Endothelial cell of hepatic sinusoid (primary cell): ENCODE measurements around the gene RERE.
"Not testable (repeated sequence)": the region's sequence is repeated elsewhere in the genome, so short reads cannot be mapped to it uniquely, and the experiment has no call there.

Source experiments
- in situ Hi-C: cut with HindIII; loops from 2 replicates; pipeline ENCODE4 v1.10.0; 2017; ENCODE audit warnings: low sequenced_read_pairs

Gene RERE

DNA sequence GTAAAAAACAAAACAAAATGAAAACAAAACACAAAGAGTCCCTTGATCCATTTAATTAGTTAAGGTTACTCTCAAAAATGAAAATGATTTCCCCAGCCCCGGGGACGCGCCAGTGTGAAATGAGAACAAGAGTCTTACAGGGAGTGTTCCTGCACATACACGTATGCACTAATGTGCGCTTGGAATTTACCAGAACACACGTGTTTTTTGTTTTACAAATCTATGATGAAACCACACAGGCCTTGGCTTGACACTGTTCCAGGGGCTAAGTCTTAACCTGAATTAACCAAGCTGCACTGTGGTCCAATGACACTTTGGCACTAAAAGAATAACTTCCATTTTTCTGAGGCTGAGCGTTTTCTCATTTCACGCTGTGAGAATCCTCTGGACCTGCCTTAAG lies 435.8 kb downstream of the RERE start:
- in situ Hi-C loops = no loop called here

DNA sequence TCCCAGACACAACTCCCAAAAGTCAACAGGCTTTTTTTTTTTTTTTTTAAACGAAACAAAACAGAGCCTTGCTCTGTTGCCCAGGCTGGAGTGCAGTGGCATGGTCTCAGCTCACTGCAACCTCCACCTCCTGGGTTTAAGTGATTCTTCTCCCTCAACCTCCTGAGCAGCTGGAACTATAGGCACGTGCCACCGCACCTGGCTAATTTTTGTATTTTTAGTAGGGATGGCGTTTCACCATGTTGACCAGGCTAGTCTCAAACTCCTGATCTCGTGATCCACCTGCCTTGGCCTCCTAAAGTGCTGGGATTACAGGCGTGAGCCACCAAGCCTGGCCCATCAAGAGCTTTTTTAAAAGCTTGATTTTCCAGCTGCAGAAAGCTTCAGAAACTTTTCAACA lies 437.1 kb downstream of the RERE start:
- in situ Hi-C loops = not testable (repeated sequence)

DNA sequence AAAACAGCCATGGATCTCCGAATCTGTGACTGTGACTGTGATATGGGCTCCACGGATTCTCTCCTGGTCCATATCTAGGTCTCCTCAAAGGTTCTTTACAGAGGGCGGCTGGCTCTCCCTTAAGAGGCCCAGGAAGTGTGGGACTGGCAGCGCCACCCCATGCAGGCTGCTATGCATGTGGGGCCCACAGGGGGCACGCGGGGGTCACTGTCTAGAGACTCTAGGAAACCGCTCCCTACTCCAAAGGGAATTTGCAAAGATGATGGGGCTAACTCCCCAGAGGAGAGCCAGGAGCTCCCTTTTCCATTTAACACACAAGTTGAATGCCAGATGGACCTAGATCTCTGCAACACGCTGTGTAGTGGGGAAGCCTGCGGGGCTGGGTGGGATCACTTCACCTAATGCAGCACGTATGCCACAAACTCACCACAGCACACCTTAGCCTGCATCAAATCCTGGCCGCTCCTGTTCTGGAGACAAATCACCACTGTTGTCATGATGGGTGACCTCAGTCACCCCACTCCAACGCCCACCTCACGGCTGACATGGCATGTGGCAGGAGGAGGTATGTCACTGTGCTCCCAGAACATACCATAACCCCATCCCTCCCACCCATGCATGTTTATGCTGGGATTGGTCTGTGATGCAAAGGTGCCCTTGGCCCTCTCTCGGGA lies 437.8 kb downstream of the RERE start:
- in situ Hi-C loops = no loop called here

DNA sequence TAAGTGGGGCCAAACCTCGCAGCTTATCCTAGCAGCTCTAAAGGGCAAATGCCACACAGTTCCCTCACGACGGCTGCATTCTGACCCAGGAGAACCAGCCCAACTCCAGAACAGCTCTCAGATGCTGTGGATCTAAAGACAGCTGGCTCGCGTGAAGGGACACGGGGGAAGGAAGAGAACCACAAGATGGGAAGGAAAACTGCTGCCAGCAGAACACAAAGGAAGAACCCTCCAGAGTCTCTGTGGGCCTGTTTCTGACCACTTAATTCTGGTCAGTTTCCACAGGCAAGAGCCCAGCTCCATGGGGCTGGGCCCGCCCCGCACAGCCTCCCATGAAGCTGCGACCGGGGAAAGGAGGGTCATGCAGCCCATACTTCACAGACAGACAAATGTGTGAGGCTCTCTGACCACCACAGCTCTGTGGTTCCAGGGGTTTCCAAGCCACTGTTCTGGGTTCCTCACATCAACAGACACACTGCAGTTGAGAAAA lies 438.4 kb downstream of the RERE start:
- in situ Hi-C loops = no loop called here

DNA sequence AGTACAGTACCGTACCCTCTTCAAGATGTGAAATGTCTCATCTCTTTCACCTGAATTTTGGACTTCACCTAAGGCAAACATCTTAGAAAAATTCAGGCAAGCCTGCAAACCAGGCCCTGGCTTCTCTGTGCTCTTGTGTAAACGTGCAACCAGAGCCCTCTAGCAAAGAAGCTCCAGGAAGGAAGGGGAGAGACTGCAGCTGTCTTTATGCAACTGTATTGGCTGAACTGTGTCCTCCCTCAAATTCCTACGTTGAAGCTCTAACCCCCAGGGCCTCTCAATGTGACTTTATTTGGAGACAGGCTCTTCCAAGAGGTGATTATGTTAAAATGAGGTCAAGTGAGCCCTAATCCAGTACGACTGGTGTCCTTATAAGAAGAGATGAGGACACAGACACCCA lies 439.3 kb downstream of the RERE start:
- in situ Hi-C loops = no loop called here

DNA sequence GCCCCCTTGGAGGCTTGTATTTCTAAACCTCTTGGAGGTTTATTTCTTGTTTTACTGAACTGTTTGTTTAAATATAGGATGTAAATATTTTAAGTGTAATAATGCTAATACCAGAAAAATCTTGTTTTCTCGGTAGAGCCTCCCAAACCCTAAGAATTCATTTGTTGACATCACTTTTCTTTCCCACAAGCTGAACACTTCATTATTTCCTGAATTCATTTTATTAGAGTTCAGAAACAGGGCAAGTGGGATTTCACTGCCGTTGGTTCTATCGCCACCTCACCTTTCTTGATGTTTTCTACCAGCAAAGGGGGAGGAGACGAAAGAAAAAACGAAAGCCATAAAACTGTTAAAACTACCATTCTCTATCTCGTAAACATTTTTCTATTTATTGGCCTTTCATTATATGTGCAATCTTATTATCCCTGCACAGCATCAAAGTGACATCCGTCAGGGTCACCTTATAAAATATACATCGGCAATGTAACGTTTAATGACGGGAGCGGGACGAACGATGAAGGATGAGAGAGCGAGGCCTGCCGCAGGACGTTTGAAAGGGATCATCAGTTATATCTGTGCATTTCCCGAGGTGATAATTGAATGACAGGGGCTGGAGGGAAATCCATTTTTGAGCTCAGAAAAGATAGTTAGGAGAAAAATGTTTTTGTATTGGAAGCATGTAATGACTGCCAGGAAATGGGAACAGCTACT lies 440.0 kb downstream of the RERE start:
- in situ Hi-C loops = no loop called here

DNA sequence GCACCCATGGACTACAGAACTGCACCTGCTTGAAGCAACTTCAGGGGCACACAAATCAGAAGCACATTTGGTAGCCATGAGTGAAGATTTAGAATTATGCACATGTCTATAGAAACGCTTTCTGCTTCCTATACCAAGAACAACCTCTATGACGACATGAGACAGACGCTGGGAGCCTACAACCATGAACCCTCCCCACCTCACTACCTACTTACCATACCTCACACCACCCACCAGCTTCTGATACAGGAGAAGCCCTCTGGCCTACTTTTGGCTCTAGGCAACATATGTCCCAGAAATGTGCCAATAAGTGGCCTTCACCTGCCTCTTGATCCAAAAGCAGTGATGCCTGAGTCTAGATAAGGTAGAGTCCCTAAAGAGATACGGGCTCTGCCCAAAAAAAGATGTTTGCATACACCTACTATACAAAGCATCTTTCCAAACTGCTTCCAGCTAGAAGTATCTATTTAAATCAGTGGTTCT lies 441.0 kb downstream of the RERE start:
- in situ Hi-C loops = no loop called here

DNA sequence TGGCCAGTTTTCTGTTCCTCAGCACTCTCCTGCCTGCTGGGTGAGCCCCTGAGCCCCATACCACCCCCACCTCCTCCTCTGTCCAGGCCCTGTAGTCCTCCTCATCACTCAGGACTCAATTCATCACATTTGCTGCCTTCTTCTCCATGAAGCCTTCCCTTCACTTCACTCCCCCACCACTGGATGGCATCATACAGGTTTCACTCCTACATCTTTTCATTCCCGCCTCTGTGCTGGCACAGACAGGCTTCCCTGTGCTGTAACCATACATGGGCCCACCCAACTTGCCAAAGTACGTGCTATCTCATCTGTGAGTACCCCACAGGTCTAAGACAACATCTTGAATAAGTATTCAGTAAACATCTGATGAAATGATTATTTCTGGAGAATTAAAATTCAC lies 442.6 kb downstream of the RERE start:
- in situ Hi-C loops = no loop called here

DNA sequence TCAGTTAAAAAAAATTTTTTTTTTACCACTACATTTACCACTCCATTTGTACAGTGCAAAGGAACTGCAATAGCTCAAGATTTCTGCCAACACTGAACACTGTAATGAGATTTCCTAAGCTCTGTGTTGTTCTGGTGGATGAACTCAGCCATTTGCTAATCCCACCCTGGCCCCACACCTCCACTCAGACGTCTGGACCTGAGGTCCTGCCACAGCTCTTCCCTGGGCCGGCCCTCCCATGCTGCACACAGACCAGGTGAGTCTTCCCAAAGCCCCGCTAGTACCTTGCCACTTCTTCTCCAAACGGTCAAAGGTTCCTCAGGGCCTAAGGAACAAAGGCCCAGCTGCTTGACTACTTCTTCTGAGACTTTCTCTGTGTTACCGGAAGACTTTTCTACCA lies 443.1 kb downstream of the RERE start:
- in situ Hi-C loops = no loop called here

DNA sequence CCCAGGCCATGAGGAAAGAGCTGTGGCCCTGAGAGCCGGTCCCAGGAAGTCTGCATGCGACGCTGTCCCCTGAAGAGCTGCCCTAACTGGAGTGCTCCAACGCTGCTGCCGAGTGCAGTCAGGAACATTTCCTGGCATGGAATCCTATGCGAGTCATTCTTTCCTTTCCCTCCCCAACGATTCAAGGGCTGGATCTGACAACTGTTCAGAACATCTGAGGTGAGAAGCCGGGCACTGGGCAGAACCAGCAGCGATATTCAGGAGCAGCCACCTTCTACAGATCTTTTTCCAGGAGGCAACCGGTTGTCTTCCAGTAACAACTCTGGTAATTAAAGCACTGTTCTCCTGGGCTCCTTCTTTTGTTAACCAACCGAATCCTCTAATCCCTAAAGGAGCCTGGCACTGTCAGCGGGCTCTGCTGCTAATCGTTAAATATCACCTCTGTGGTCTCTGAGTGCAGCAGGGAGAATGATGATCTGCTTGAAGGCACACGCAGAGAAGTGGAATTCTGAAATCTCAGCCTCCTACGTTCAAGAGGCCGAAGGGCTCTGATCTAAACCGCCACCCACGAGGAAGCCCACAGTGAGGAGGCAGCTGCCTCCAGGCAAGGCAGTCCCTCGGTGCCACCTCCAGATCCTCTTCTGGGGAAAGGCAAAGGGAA lies 443.7 kb downstream of the RERE start:
- in situ Hi-C loops = no loop called here

DNA sequence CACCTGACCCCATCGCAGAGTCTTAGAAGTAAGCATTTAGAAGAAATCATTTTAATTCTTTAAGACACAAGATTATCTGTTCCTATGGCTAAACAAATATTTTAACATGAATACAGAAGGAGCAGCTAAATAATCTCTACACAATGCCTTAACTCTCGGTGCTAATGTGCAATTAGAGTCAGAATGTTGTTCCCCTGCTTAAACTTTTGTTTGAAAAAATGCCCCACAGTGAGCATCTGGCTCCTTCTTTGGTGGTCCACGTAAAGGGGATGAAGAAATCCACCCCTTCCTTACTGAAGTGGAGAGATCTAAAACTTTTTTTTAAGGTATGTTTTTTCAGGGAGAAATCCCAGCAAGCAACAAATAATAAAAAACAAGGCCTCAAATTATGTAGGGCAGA lies 444.3 kb downstream of the RERE start:
- in situ Hi-C loops = no loop called here

DNA sequence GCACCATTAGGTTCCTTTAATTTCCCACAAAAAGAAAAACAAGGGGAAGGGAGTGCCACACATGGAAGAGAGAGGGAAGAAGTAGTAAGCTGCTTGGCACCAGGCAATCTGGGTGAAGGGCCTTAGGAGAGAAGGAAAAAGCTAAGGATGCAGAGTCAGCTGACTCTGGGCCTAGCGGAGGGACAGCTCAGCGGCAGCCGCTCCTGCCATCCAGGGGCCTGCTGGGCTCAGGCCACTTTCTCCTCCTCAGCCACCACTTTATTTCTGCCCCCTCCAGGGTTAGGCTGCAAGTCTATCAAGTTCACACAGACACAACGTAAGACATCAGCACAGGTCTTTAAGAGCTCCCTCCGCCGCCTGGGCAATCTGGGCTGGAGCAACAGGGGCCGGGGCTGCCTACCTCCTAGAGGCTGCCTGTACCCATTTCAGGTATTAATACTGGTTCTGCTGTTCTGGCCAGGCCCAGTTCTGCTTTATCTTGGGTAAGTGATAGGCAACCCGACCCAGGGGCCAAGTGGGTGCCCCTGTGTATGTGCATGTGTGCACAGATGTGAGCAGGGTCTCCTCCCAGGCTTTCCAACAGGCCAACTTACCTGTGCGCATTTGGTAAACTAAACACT lies 446.0 kb downstream of the RERE start:
- in situ Hi-C loops = no loop called here

DNA sequence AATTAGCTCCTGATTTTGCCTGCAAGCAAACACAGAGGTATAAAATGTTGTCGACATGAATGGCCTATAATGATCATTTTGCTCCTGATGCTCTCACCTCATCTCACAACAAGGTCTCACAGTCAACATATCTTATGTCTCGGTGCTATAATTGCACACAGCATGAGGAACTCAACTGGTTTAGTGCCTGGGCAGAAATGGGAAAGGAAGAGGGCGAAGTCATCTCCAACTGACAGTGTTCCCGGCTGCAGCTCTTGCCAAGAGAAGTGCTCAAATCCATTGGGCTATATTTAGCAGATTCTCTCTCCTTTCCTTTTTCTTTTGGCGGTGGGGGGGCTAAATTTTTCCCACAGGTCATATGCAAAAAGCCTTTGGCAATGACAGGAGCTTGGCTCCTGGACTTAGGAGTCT lies 446.5 kb downstream of the RERE start:
- in situ Hi-C loops = no loop called here

DNA sequence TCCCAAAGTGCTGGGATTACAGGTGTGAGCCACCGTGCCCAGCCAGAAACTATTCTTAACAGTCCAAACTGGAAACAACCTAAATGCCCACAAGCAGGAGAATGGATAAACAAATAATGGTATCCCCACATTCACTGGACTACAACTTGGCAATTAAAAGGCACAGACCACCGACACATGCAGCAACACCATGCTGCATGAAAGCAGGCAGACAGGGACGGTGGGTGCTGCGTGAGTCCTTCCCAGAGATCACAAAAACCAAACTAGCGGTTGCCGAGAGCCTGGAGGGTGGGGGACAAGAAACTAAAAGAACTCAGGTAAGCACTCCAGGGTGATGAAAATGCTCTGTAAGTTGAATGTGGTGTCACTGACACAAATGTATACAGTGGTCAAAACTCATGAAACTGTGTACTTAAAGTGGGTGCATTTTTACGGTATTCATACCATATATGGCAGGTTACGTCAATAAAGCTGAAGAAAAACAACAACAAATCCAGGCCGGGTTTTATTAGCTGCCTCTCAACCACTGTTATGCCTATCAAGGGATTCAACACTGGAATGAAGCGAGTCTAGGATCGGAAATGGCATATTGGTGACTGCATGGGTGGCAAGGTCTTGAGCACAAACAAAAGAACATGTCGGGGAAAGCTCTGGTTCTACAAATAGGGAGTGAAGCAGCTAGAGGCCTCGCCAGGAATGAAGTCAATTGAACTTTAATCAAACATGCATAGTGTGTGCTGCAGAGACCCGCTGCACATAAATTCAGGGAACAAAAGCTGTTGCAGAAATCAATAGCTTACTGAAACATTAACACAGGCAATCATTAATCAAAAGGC lies 447.2 kb downstream of the RERE start:
- in situ Hi-C loops = no loop called here

DNA sequence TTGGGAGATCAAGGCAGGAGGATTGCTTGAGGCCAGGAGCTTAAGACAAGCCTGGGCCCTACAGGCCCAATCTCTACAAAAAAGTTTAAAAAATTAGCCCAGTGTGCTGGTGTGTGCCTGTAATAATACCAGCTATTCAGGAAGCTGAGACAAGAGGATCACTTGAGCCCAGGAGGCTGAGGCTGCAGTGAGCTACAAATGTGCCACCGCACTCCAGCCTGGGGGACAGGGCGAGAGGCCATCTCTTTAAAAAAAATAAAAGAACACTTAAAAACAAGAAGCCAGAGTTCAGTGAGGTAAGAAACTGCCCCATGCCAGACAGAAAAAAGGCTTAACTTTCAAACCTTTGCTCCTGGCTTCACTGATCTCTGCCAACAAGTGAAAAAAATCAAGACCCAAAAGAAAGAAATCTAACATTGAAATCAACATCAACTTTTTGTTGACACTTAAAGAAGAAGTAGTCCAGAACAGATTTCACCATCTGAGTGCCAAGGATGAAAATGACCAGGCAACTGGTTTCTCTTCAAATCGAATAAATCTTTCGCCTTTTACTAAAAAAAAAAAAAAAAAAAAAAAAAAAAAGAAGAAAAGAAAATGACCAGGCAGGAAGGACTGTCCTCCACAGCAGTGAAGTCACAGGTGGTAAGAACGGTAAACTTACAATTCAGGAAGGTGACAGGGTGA lies 448.3 kb downstream of the RERE start:
- in situ Hi-C loops = no loop called here

DNA sequence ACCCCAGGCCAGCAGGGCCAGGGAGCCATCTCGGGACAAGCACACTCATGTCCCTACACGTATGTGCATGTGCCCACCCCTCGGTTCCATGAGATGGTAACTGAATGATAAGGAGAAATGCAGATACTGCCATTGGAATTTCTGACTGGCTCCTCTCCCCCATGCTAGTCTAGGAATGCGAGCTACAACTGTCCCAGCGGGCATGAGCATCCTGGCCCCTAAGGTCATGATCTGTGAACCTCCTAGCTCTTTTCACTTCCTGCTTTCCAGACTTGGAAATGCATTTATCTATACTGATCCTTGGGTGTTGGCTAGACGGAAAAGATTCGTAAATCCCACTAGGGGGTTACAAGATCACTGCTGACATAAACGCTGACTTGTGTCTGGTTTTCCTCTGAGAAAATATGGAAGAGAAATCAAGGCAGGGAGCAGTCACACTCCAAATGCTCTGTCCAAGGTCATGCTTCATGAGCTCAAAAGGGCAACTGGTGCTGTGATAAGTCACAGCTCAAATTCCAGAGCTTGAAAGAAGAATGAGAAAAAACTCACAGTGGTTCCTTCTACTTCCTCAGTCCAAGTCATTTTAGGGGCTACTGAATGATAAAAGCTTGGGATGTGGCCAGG lies 449.8 kb downstream of the RERE start:
- in situ Hi-C loops = no loop called here

DNA sequence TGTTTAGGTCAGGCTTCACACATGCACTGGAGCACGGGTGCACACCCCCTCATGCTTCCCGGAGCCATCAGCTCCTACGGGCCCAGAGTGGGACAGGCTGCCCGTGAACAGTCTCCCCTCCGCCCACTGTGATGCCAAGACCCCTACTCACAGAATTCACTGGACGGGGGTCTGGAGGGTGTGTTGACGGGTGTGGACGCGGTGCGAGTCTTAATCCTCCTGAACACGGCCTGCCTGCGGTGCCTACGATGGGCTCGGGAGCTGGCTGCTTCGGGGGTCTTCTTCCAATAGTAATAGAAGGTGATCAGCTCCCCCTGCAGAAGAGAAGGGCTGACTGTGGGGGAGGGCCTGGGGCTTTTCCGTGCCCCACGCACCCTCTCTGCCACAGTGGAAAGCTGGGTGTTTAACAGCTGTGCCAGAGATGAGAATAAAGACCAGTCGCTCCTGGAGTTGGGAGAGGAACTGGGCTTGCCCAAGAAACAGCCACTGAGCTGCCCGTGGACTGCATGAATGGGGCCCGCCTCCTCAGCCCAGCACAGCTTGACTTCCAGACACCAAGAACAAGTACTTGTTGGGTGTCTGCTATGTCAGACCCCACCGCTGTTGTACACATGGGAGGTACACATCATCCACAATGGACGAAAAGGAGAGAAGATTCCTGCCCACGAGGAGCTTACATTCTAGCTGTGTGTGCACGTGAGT lies 451.6 kb downstream of the RERE start:
- in situ Hi-C loops = no loop called here

DNA sequence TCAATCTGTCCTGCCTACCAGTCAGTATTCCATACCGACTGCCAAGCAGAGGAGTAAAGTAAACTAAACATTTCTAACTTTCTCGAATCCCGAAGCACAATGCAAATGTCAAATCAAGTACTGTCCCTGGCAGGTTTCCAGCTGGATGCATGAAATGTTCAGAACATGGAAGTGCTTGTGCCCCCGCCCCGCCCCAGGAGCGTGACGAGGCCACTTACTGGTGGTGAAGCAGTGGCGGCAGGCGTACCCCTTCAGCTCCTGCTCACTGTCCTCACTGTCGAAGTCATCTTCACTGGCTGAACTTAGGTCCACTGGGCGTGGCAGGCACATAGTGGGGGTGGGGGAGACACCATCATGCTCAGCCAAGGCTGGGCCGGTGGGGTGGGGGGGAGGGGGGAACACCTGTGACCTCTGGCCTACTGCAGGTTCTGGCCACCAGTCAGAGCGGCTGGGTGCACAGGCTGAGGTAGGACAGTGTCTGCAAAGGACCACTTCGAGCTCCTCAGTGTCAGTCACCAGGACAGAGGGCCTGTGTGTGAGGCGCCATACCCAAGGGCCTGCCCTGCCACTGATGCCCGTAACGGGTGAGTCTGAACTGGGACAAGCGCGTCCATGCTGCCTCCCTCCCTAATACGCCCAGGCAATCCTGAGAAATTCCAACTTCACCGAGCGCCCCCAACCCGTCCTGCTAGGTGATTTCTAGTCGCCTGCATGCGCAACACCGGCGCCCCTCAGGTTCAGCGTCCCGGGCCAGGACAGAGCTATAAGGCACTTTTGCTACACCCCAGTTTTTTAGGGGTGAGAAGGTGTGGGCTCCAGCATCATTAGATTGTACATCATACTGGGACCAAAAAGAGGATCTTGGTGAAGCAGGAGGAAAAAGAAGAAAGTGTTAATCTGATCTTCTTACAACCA lies 452.7 kb downstream of the RERE start:
- in situ Hi-C loops = loop anchor here (5.0 kb wide), 2 partner anchors 43 to 72 kb away; no protein-coding TSS in a partner anchor
